Measurements from ENCODE around the gene PALLD.

DNA sequence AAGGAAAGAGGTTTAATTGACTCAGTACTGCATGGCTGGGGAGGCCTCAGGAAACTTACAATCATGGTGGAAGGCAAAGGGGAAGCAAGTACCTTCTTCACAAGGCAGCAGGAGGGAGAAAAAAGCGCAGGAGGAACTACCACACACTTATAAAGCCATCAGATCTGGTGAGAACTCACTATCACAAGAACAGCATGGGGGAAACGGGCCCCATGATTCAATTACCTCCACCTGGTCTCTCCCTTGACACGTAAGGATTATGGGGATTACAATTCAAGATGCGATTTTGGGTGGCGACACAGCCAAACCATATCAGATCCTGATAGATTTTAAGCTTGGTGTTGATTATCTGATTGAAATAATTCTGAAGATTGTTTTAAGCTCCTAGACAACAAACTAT, 294.5 kb downstream of the PALLD start:
- TF ChIP-seq, protein P1, sequence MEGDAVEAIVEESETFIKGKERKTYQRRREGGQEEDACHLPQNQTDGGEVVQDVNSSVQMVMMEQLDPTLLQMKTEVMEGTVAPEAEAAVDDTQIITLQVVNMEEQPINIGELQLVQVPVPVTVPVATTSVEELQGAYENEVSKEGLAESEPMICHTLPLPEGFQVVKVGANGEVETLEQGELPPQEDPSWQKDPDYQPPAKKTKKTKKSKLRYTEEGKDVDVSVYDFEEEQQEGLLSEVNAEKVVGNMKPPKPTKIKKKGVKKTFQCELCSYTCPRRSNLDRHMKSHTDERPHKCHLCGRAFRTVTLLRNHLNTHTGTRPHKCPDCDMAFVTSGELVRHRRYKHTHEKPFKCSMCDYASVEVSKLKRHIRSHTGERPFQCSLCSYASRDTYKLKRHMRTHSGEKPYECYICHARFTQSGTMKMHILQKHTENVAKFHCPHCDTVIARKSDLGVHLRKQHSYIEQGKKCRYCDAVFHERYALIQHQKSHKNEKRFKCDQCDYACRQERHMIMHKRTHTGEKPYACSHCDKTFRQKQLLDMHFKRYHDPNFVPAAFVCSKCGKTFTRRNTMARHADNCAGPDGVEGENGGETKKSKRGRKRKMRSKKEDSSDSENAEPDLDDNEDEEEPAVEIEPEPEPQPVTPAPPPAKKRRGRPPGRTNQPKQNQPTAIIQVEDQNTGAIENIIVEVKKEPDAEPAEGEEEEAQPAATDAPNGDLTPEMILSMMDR (optimal IDR thresholded peaks at IDR 0.05 in 1 of 3, IDR thresholded peaks at IDR 0.05 in 1 of 3, conservative IDR thresholded peaks at IDR 0.05 in 1 of 3; ENCODE audit: extremely low read depth in 1 of 3, insufficient read depth in 2 of 3, low read length in 3 of 3) = no peak
- no peak for TF ChIP-seq EZH2 (IDR thresholded peaks at IDR 0.05; ENCODE audit: low read length)

Data from keratinocyte (primary cell).